Hepatocyte (in vitro differentiated cells): ENCODE data around the gene ZDHHC7.

Source experiments
- EZH2 ChIP-seq: fragments of 200-600 bp; sonication (generic); IDR thresholded peaks from 2 replicates; pipeline ENCODE4 v1.6.1; 2016; ENCODE audit warnings: antibody characterized with exemption, mild to moderate bottlenecking, borderline replicate concordance
- TF ChIP-seq, protein P1 (sequence below): fragments of 200-600 bp; sonication (generic); IDR thresholded peaks from 2 replicates; pipeline ENCODE4 v1.5.1; 2016; ENCODE audit warnings: antibody characterized with exemption, mild to moderate bottlenecking; ENCODE audit not compliant: poor library complexity

DNA sequence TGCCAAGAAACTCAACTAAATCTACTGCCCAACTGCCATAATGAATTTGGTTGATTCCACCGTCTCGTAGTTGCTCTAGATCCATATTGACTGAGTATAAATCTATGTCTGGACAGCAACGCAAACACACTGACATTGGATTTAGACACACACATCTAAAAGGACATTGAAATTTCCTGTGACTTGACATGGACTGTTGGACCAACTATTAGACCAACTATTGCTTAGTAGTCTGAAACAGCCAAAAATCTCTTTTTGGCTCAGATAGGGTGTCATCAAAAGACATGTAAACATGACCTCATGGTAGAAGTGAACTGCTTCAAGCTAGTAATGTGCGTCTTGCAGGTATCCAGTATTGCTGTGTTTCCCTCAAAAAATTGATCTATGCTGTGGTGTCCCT lies 47.6 kb upstream of the ZDHHC7 start:
- TF ChIP-seq, protein P1, sequence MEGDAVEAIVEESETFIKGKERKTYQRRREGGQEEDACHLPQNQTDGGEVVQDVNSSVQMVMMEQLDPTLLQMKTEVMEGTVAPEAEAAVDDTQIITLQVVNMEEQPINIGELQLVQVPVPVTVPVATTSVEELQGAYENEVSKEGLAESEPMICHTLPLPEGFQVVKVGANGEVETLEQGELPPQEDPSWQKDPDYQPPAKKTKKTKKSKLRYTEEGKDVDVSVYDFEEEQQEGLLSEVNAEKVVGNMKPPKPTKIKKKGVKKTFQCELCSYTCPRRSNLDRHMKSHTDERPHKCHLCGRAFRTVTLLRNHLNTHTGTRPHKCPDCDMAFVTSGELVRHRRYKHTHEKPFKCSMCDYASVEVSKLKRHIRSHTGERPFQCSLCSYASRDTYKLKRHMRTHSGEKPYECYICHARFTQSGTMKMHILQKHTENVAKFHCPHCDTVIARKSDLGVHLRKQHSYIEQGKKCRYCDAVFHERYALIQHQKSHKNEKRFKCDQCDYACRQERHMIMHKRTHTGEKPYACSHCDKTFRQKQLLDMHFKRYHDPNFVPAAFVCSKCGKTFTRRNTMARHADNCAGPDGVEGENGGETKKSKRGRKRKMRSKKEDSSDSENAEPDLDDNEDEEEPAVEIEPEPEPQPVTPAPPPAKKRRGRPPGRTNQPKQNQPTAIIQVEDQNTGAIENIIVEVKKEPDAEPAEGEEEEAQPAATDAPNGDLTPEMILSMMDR = no peak
- no peak for TF ChIP-seq EZH2
